IMR-90 (cell line): ENCODE data around the gene STAMBPL1.

Source experiments
- BHLHE40 ChIP-seq: fragments of 150-350 bp; IDR thresholded peaks from 2 replicates; pipeline ENCODE4 v1.6.1; 2016; ENCODE audit warnings: mild to moderate bottlenecking, low read depth, low read length
- CEBPB ChIP-seq: IDR thresholded peaks from 2 replicates; pipeline ENCODE4 v1.6.1; 2012; ENCODE audit warnings: low read depth, low read length, improper control_type of control experiment
- ELK1 ChIP-seq: fragments of 150-350 bp; IDR thresholded peaks from 2 replicates; pipeline ENCODE4 v1.6.1; 2016; ENCODE audit warnings: low read depth, mild to moderate bottlenecking, low read length, moderate library complexity, borderline replicate concordance
- FOS ChIP-seq: fragments of 150-350 bp; IDR thresholded peaks from 2 replicates; pipeline ENCODE4 v1.6.1; 2016; ENCODE audit warnings: low read depth, low read length
- MAFK ChIP-seq: IDR thresholded peaks from 2 replicates; pipeline ENCODE4 v1.6.1; 2012; ENCODE audit warnings: low read depth, low read length, improper control_type of control experiment
- MAZ ChIP-seq: IDR thresholded peaks from 2 replicates; pipeline ENCODE4 v1.6.1; 2012; ENCODE audit warnings: low read depth, mild to moderate bottlenecking, low read length, improper control_type of control experiment, moderate library complexity, borderline replicate concordance
- NFE2L2 ChIP-seq: fragments of 150-350 bp; IDR thresholded peaks from 2 replicates; pipeline ENCODE4 v1.6.1; 2016; ENCODE audit warnings: low read depth, mild to moderate bottlenecking, low read length
- POLR2A ChIP-seq: IDR thresholded peaks from 2 replicates; pipeline ENCODE4 v1.6.1; 2012; ENCODE audit warnings: mild to moderate bottlenecking, low read depth, low read length
- RCOR1 ChIP-seq: IDR thresholded peaks from 2 replicates; pipeline ENCODE4 v1.6.1; 2012; ENCODE audit warnings: mild to moderate bottlenecking, low read length, improper control_type of control experiment; ENCODE audit not compliant: insufficient replicate concordance
- RFX5 ChIP-seq: IDR thresholded peaks from 2 replicates; pipeline ENCODE4 v1.8.0; 2012; ENCODE audit warnings: low read depth, mild to moderate bottlenecking, low read length, moderate library complexity
- SMC3 ChIP-seq: fragments of 150-350 bp; IDR thresholded peaks from 2 replicates; pipeline ENCODE4 v1.6.1; 2016; ENCODE audit warnings: low read depth, mild to moderate bottlenecking, antibody characterized with exemption, low read length, moderate library complexity
- USF2 ChIP-seq: fragments of 150-350 bp; IDR thresholded peaks from 2 replicates; pipeline ENCODE4 v1.6.1; 2017; ENCODE audit warnings: mild to moderate bottlenecking, antibody characterized with exemption, low read length, low read depth
- TF ChIP-seq, protein P1 (sequence below): conservative IDR thresholded peaks from 2 replicates; pipeline ENCODE4 v1.5.1; 2012; ENCODE audit warnings: mild to moderate bottlenecking, low read depth, low read length, improper control_type of control experiment

DNA sequence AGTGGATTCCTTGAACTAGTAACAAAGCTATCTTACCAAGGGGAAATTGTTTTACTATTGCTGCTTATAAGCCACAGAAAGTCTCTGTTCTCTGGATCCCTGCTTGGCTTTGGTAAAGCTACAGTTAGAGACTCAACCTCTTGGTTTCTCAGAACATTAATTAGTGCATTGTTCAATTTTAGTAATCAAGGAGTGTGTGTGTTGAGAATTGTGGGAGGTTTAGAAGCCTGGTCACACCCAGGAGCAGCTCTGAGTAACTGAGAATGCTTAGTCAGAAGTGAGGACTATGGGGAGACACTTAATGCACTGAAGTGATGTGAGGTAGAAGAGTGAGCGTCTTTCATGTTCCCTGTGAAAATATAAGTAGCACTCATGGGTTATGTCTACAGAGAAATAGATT is 80.8 kb downstream of the STAMBPL1 start:
- TF ChIP-seq, protein P1, sequence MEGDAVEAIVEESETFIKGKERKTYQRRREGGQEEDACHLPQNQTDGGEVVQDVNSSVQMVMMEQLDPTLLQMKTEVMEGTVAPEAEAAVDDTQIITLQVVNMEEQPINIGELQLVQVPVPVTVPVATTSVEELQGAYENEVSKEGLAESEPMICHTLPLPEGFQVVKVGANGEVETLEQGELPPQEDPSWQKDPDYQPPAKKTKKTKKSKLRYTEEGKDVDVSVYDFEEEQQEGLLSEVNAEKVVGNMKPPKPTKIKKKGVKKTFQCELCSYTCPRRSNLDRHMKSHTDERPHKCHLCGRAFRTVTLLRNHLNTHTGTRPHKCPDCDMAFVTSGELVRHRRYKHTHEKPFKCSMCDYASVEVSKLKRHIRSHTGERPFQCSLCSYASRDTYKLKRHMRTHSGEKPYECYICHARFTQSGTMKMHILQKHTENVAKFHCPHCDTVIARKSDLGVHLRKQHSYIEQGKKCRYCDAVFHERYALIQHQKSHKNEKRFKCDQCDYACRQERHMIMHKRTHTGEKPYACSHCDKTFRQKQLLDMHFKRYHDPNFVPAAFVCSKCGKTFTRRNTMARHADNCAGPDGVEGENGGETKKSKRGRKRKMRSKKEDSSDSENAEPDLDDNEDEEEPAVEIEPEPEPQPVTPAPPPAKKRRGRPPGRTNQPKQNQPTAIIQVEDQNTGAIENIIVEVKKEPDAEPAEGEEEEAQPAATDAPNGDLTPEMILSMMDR = no peak
- TF ChIP-seq SMC3 = no peak
- no peak for TF ChIP-seq POLR2A
- no peak for TF ChIP-seq USF2
- TF ChIP-seq BHLHE40 = no peak
- TF ChIP-seq MAZ = no peak
- TF ChIP-seq NFE2L2 = no peak
- TF ChIP-seq MAFK = no peak
- no peak for TF ChIP-seq RCOR1
- no peak for TF ChIP-seq ELK1
- no peak for TF ChIP-seq RFX5
- no peak for TF ChIP-seq CEBPB
- TF ChIP-seq FOS = no peak
